Calu3 (cell line): ENCODE data around the gene SOD1. TPM values are rescaled to one million over a fixed set of nuclear protein-coding genes. Genes with fewer than 3 reads are reported as not detected.

Experiments used
- BruUV-seq: library from RNA; stranded (reverse); fragments of 400-500 nt; replicated peaks from 2 replicates; lab custom pipeline; 2021; lab: Mats Ljungman, UMichigan
- CTCF ChIA-PET: fragments of 300-600 bp; sonication (Branson Sonifier 250); formaldehyde crosslinking; loops from one replicate; lab custom pipeline; 2022; ENCODE audit warnings: antibody characterized with exemption; lab: Charles Lee
- DNase-seq: peaks from one replicate; pipeline ENCODE4 v3.0.0; 2022
- H3K27ac Mint-ChIP-seq: one replicate; pipeline ENCODE4 v1.8.0; 2022; ENCODE audit warnings: mixed read lengths; ENCODE audit not compliant: unreplicated experiment
- H3K27me3 Mint-ChIP-seq: one replicate; pipeline ENCODE4 v1.8.0; 2022; ENCODE audit warnings: mixed read lengths; ENCODE audit not compliant: unreplicated experiment
- H3K36me3 Mint-ChIP-seq: one replicate; pipeline ENCODE4 v1.8.0; 2022; ENCODE audit warnings: mild to moderate bottlenecking, moderate library complexity, mixed read lengths; ENCODE audit not compliant: insufficient read depth, unreplicated experiment
- H3K4me1 Mint-ChIP-seq: one replicate; pipeline ENCODE4 v1.8.0; 2022; ENCODE audit warnings: mild to moderate bottlenecking, low read depth, mixed read lengths; ENCODE audit not compliant: unreplicated experiment
- H3K4me3 Mint-ChIP-seq: one replicate; pipeline ENCODE4 v1.8.0; 2022; ENCODE audit warnings: mild to moderate bottlenecking, low read depth, moderate library complexity, mixed read lengths; ENCODE audit not compliant: unreplicated experiment
- H3K9me3 Mint-ChIP-seq: one replicate; pipeline ENCODE4 v1.8.0; 2022; ENCODE audit warnings: low read depth, mixed read lengths; ENCODE audit not compliant: unreplicated experiment
- CTCF ChIP-seq: fragments of 200-600 bp; IDR thresholded peaks from one replicate; pipeline ENCODE4 v1.8.0; 2022; ENCODE audit warnings: antibody characterized with exemption; ENCODE audit not compliant: unreplicated experiment
- intact Hi-C: fragments of 100-400 bp; cut with micrococcal nuclease; formaldehyde crosslinking; loops from one replicate; pipeline ENCODE4 v1.10.0; 2022; ENCODE audit not compliant: unreplicated experiment
- total RNA-seq: library from RNA; stranded (reverse); gene quantifications from 2 replicates; pipeline ENCODE4 v1.2.3, GENCODE V29; 2022

SOD1 gene
- total RNA-seq, 1 experiment from 2014 or later, result 223 TPM

GRCh38 chr21:31711326-31711725 is 51.8 kb downstream of the SOD1 start:
- Mint-ChIP-seq H3K4me3 (no peak overlapping the region), H3K4me1 (peaks cover 33% of the 10 kb centered on the region), H3K27me3 (no peaks in the 10 kb centered on the region), H3K36me3 (no peaks in the 10 kb centered on the region), H3K9me3 (no peaks in the 10 kb centered on the region), H3K27ac (no peak overlapping the region)
- intact Hi-C loops, result no loop called here
- no peak for TF ChIP-seq CTCF
- BruUV-seq, result no TSS peak
- CTCF ChIA-PET, result no interaction called here
- DNase-seq, result no peak

GRCh38 chr21:31711745-31712285 is 52.3 kb downstream of the SOD1 start:
- CTCF ChIA-PET, result no interaction called here
- no TSS peak for BruUV-seq
- Mint-ChIP-seq H3K27me3 (no peaks in the 10 kb centered on the region), H3K27ac (no peak overlapping the region), H3K9me3 (no peaks in the 10 kb centered on the region), H3K4me1 (peaks cover 28% of the 10 kb centered on the region), H3K36me3 (no peaks in the 10 kb centered on the region), H3K4me3 (no peak overlapping the region)
- intact Hi-C loops, result no loop called here
- TF ChIP-seq CTCF, result no peak
- no peak for DNase-seq

- intact Hi-C loops, result no loop called here
- CTCF ChIA-PET, result no interaction called here
- no peaks in the 10 kb centered on the region for H3K27me3 Mint-ChIP-seq
- no peak overlapping the region for H3K4me3 Mint-ChIP-seq
- H3K36me3 Mint-ChIP-seq, result no peaks in the 10 kb centered on the region
- TF ChIP-seq CTCF, result no peak
- H3K27ac Mint-ChIP-seq, result no peak overlapping the region
- no TSS peak for BruUV-seq
- peaks cover 28% of the 10 kb centered on the region for H3K4me1 Mint-ChIP-seq
- no peaks in the 10 kb centered on the region for H3K9me3 Mint-ChIP-seq
- DNase-seq, result no peak
Observed at GRCh38 chr21:31713115-31713514, 53.6 kb downstream of the SOD1 start.

GRCh38 chr21:31713973-31714740 is 54.7 kb downstream of the SOD1 start:
- H3K27ac Mint-ChIP-seq, result no peak overlapping the region
- H3K4me1 Mint-ChIP-seq, result peaks cover 25% of the 10 kb centered on the region
- H3K9me3 Mint-ChIP-seq, result no peaks in the 10 kb centered on the region
- no TSS peak for BruUV-seq
- intact Hi-C loops, result no loop called here
- no peak for TF ChIP-seq CTCF
- CTCF ChIA-PET, result no interaction called here
- H3K36me3 Mint-ChIP-seq, result no peaks in the 10 kb centered on the region
- DNase-seq, result no peak
- no peaks in the 10 kb centered on the region for H3K27me3 Mint-ChIP-seq
- no peak overlapping the region for H3K4me3 Mint-ChIP-seq
